ENCODE results near the gene TACR1.

DNA sequence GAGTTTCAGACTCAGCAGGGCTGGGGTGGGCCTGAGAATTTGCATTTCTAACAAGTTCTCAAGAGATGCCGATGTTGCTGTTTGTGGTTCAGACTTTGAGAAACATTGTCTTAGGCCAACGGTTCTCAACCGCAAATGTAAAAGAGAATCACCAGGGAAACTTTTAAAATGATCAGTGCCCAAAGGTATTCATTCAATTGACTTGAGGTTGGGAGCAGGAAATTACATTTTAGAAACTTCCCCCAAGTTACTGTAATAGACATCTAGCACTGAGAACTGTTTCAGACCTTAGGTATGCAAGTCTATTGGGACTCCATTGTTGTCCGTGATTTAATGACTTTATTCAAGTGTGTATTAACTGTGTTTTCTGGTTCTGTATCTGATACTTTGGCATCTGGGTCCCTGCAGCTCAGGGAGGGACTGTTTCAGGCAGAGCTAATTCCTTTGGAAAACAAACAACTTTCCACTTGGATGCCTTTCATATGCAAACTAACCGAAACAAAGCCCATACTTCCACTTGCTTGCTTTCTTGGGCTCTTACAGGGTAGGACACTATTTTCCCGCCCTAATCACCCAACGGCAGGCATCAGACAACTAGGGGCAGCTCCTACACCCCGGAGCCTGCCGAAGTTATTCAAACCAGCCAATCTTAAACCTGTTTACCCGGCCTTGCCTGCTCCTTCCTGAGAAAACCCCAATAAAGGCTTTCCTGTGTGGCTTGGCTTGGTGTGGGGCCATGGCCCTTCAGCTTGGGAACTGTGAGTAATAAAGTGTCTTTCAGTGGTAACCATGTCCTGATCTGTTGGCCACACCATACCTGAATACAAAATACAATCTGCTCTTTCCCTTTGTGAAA lies 143.3 kb downstream of the TACR1 start:
- TF ChIP-seq, protein P1, sequence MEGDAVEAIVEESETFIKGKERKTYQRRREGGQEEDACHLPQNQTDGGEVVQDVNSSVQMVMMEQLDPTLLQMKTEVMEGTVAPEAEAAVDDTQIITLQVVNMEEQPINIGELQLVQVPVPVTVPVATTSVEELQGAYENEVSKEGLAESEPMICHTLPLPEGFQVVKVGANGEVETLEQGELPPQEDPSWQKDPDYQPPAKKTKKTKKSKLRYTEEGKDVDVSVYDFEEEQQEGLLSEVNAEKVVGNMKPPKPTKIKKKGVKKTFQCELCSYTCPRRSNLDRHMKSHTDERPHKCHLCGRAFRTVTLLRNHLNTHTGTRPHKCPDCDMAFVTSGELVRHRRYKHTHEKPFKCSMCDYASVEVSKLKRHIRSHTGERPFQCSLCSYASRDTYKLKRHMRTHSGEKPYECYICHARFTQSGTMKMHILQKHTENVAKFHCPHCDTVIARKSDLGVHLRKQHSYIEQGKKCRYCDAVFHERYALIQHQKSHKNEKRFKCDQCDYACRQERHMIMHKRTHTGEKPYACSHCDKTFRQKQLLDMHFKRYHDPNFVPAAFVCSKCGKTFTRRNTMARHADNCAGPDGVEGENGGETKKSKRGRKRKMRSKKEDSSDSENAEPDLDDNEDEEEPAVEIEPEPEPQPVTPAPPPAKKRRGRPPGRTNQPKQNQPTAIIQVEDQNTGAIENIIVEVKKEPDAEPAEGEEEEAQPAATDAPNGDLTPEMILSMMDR (conservative IDR thresholded peaks at IDR 0.05; ENCODE audit: low read depth, low read length): no peak
- no peak for TF ChIP-seq EZH2 (IDR thresholded peaks at IDR 0.05; ENCODE audit: low read length, unreplicated experiment)
